PFSK-1 (cell line): ENCODE measurements around the gene TNRC18.

ENCODE experiments used
- POLR2AphosphoS5 ChIP-seq: IDR thresholded peaks from 2 replicates; pipeline ENCODE4 v1.6.1; 2012; ENCODE audit warnings: low read depth, mild to moderate bottlenecking, control low read depth, low read length, moderate library complexity
- TF ChIP-seq, protein P1 (sequence below), 2 experiments: IDR thresholded peaks; 2 replicates each; pipeline versions ENCODE4 v1.6.1 to v1.8.0; 2011 to 2012; ENCODE audit warnings: low read depth in 2 of 2, low read length in 2 of 2, control low read depth in 1 of 2, inconsistent platforms in 1 of 2, mild to moderate bottlenecking in 1 of 2, moderate library complexity in 1 of 2; ENCODE audit not compliant: insufficient read depth in 1 of 2

DNA sequence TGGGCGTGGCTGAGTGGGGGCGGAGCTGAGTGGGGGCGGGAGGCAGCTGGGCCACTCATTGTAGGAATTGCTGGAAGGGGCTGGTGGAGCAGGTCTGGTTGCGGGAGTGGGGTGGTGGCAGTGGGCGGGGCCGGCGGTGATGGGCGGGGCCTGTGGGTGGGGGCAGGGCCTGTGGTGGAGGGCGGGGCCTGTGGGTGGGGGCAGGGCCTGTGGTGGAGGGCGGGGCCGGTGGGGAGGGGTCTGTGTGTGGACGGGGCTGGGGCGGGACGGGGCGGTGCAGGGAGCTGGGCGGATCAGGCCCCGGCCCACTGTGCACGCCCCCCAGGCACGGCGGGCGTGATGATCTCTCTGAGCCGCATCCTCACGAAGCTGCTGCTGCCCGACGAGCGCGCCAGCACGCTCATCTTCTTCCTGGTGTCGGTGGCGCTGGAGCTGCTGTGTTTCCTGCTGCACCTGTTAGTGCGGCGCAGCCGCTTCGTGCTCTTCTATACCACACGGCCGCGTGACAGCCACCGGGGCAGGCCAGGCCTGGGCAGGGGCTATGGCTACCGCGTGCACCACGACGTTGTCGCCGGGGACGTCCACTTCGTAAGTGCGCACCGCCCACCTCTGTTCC is 126.9 kb downstream of the TNRC18 start:
- TF ChIP-seq, protein P1, sequence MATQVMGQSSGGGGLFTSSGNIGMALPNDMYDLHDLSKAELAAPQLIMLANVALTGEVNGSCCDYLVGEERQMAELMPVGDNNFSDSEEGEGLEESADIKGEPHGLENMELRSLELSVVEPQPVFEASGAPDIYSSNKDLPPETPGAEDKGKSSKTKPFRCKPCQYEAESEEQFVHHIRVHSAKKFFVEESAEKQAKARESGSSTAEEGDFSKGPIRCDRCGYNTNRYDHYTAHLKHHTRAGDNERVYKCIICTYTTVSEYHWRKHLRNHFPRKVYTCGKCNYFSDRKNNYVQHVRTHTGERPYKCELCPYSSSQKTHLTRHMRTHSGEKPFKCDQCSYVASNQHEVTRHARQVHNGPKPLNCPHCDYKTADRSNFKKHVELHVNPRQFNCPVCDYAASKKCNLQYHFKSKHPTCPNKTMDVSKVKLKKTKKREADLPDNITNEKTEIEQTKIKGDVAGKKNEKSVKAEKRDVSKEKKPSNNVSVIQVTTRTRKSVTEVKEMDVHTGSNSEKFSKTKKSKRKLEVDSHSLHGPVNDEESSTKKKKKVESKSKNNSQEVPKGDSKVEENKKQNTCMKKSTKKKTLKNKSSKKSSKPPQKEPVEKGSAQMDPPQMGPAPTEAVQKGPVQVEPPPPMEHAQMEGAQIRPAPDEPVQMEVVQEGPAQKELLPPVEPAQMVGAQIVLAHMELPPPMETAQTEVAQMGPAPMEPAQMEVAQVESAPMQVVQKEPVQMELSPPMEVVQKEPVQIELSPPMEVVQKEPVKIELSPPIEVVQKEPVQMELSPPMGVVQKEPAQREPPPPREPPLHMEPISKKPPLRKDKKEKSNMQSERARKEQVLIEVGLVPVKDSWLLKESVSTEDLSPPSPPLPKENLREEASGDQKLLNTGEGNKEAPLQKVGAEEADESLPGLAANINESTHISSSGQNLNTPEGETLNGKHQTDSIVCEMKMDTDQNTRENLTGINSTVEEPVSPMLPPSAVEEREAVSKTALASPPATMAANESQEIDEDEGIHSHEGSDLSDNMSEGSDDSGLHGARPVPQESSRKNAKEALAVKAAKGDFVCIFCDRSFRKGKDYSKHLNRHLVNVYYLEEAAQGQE (IDR thresholded peaks at IDR 0.05; ENCODE audit: insufficient read depth in 1 of 2, low read depth in 2 of 2, low read length in 2 of 2), result no peak
- TF ChIP-seq POLR2AphosphoS5, result no peak
